Activated T-cell treated with anti-CD3 and anti-CD28 coated beads for 48 hours (primary cell): ENCODE data around the gene IL34.

Experiments used
- DNase-seq: peaks from one replicate; pipeline ENCODE4 v3.0.0-alpha.2; 2020; ENCODE audit warnings: low read depth

IL34 gene

DNA sequence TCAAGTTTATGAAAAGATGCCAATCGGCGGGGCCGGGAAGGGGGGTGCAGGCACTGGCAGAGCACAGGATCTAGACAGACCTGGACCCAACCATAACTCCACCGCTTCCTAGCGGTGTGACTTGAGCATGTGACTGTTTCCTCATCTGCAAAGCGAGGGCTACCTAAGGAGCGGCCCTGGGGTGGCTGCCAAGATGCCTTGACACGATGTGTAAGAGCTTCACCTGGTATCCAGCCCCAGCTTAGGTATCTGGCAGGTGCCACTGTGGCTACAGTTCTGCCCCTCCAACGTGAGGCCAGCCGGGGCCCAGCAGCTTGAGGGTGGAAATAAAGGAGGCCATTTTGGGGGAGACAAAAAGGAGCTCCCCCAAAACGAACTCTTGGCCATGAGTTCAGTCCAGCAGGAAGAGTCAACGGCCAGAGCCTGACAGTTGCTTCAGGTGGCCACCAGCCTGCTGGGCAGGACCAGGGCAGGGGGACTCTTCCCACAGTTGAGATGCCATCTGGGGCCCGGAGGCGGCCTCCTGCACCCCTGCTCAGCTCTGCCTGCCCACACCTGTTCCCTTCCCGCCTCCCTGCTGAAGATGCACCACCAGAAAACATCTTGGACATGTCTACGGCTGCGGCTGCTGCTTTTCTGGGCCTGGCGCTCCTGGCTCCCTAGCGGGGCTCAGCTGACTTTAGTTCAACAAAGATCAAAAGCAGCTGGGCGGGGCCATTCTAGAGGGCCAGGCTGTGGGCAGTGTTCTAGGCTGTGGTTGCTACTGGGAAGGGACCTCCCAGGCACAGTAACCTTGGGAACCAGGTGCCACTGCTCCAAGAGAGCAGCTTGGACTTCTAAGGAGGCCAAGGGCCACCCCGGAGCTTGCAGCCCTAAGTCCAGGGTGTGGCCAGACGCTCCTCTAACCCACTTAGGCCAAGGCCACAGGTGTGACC is 42.9 kb downstream of the IL34 start:
- no peak for DNase-seq

GRCh38 chr16:70689970-70690891 is 43.9 kb downstream of the IL34 start:
- DNase-seq: no peak

DNA sequence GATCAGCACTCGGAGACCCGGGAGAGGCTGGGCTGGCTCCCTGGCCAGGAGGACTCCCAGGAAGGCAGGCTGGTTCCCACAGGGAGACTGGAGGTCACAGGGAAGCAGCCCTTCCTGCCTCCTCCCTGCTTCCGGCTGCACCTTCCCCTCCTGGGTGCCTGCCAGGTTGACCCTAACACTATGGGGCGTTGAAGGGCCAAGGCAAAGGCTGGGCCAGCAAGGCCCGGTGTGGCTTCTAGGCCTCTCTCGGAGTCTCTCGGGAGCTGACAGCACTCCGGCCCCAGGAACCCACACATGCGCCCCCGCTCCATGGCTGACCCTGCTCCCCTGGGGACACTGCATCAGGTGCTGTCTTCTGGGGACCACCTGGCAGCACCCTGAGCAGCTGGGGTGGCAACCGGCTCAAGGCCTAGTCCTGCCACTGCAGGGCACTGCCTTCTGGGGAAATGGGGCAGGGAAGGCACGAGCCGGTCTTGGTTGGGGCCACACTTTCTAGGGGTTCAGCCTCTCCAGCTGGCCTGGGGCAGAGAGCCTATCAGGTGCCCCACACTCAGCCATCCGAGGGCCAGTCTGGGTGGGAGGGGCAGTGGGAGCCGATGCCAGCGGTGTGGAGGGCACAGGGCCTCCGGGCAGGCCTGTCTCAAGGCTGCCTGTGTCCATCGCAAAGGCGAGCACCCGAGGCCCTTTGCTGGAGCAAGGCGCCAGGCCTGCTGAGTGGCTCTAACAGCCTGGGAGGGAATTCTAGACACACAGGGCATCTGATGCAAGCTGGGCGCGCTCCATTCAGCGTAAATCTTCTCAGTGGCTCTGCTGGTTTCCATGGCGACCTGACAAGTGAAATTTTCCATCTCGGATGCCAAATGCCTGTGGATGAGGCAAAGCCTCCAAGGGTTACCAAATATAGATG is 45.1 kb downstream of the IL34 start:
- DNase-seq: no peak

- no peak for DNase-seq
Observed at GRCh38 chr16:70692130-70692872, 45.9 kb downstream of the IL34 start.

- no peak for DNase-seq
Observed at GRCh38 chr16:70692873-70693671, 46.7 kb downstream of the IL34 start.

DNA sequence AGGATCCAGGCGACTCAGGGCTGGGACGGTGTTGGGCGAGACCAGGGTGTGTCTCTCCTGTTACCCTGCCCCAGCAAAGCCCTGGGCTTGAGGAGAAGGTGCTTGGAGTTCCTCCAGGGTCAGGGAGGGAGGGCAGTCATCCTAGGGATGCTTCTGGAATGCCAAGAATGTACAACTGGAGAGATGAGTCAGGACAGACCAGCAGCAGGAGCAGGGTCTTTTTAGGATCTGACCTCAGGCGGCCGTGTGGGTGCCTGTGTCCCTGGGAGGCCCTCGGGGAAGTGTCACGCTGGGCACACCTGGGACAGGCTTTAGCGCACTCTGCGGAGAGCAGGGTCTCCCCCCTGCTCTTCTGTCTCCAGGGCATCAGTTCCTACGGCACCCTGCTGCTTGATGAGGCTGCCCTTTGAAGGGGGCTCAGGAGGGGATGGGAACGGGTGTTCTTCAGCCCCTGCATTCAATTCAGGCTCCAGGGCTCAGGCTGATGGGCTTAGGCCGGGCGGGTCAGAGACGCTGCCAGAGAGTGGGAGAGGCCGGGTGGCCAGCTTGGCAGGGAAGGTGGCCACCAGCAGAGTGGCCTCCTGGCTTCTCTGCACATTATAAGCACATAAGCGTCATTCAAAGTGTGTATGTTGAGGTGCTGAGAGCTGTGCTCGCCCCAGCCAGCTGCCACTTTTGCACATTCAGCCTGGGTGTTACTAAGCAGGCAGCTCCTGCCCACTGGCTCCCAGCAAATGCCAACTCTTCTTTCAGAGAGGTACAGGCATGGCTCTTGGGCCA is 47.9 kb downstream of the IL34 start:
- no peak for DNase-seq

- no peak for DNase-seq
Observed at GRCh38 chr16:70694868-70695218, 48.5 kb downstream of the IL34 start.

GRCh38 chr16:70695331-70696070 is 49.1 kb downstream of the IL34 start:
- DNase-seq: no peak

- no peak for DNase-seq
Observed at GRCh38 chr16:70696355-70696754, 50.0 kb downstream of the IL34 start.

DNA sequence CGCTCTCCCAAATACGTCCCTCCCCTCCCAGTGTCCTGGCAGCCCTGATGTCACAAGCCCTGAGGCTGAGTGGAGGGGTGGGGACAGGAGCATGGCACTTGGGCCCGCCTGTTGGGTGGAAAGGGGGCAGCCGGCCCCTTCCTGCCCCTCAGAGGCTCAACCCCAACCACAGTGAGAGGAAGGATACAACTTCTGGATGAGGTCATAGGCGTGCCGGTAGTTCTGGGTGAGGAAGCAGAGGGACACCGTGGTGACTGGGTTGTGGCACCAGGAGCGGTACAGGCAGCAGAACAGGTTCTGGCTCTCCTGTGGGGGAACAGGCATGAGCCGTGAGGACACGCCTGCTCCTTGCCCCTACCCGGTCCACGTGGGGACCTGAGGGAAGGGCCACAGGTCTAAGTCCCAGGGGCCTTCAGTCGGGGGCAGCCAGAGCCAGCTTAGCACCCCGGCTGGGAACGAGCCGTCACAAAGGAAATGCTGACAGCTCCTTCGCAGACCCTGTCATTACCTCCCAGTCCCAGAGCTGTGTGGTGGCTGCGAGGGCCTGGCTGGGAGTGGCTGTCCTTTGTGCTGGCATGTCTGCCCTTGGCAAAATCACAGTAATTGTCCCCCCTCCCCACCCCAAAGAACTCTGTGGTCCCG is 50.7 kb downstream of the IL34 start:
- no peak for DNase-seq

GRCh38 chr16:70697594-70698170 is 51.3 kb downstream of the IL34 start:
- no peak for DNase-seq

DNA sequence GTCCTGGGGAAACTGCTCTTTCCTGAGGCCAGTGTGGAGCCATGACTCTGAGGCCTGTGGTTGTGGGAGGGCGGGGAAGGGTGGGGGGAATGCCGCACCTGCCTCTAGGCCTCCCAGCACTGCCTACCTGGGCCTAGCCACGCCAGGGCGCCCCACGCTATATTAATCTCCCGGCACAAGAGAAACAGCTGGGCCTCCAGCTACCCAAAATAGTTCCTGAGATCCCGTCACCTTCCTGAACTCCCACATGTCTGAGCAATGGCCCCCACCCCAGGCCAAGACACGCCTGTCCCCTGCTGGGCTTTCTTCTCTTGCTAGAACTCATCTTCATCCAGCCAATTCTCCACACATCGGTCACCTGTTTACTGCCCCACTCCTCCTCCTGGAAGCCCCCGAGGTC is 52.5 kb downstream of the IL34 start:
- no peak for DNase-seq

- no peak for DNase-seq
Observed at GRCh38 chr16:70699696-70700095, 53.3 kb downstream of the IL34 start.

GRCh38 chr16:70700101-70701020 is 54.0 kb downstream of the IL34 start:
- DNase-seq: no peak

- no peak for DNase-seq
Observed at GRCh38 chr16:70701036-70701435, 54.7 kb downstream of the IL34 start.

- no peak for DNase-seq
Observed at GRCh38 chr16:70701596-70701995, 55.2 kb downstream of the IL34 start.

DNA sequence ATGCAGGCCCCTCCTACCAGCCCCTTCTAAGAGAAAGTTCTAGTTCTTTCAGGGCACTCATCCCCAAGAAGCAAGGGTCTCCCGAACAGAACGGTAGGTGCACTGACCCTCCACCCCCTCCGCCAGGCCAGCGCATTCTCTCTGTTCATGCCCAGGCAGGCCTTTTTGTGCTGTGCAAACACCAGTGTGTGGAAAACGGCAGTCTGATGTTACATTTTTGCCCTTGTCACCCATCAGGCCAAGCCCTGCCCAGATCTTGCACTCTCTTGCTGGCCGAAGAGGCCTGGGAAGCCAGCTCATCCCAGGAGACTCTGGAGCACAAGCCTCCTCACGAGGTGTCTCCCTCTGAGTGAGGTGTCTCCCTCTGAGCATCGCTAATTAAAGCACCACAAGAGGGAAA is 55.6 kb downstream of the IL34 start:
- no peak for DNase-seq
